Cerebellar cortex (tissue), 1 donor: ENCODE data around the gene VAMP3.

Experiments
- DNase-seq: peaks from one replicate; pipeline ENCODE4 v3.0.0-alpha.2; 2015; ENCODE audit warnings: low spot score

VAMP3 gene

GRCh38 chr1:7770997-7771822 is at the start of gene VAMP3:
TSS of gene VAMP3 (plus strand) at chr1:7771296. CDS start at chr1:7771384, 88 bp downstream.
- DNase-seq, result peak; percentile 78

GRCh38 chr1:7721940-7722669 is 49.0 kb upstream of the VAMP3 start:
- DNase-seq, result no peak

GRCh38 chr1:7722670-7723012 is 48.5 kb upstream of the VAMP3 start:
- no peak for DNase-seq

- no peak for DNase-seq
Observed at GRCh38 chr1:7726623-7727022, 44.5 kb upstream of the VAMP3 start.

GRCh38 chr1:7727809-7728471 is 43.2 kb upstream of the VAMP3 start:
- DNase-seq, result peak; percentile 66

DNA sequence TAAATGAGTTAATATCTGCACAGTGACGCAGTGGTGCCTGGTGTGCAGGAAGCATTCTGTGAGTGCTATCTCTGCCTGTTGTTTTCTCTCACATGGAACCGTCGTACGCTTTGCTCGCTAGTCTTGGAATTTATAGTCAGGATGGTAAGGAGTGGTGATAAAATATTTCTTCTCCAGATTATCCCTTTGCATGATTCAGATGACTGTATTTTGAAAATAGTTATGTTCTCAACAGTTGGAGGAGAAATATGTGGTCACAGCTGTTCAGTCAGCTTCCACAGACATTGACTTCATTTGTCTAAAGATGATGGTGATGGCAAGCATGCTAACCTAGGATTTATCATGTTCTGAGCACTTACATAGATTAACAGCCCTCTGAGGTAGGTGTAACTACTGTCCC is 41.3 kb upstream of the VAMP3 start:
- DNase-seq, result no peak

GRCh38 chr1:7732331-7732730 is 38.8 kb upstream of the VAMP3 start:
- DNase-seq, result no peak

GRCh38 chr1:7733276-7733675 is 37.8 kb upstream of the VAMP3 start:
- no peak for DNase-seq

DNA sequence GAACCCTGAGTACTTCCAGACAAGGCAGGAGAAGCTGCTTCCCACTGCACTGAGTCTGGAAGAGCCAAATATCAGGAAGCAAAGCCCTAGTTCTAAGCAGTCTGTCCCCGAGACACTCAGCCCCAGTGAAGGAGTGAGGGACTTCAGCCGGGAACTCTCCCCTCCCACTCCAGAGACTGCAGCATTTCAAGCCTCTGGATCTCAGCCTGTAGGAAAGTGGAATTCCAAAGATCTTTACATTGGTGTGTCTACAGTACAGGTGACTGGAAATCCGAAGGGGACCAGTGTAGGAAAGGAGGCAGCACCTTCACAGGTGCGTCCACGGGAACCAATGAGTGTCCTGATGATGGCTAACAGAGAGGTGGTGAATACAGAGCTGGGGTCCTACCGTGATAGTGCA is 33.1 kb upstream of the VAMP3 start:
- no peak for DNase-seq

DNA sequence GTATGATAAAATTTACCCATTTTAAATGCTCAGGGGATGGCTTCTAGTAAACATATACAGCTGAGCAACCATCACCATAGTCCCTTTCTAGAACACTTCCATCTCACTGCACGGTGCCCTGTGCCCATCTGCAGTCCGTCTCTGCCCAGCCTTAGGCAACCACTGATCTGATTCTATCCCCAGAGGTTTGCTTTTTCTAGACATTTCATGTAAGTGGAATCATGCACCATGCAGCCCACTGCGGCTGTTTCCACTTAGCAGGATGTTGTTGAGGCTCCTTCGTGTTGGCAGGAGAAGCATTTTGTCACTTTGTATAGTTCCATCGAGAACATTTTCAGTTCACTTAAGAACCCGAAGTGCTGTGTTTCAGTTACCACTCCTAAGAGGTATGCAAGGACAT is 27.8 kb upstream of the VAMP3 start:
- DNase-seq, result no peak

- no peak for DNase-seq
Observed at GRCh38 chr1:7744882-7745281, 26.2 kb upstream of the VAMP3 start.

DNA sequence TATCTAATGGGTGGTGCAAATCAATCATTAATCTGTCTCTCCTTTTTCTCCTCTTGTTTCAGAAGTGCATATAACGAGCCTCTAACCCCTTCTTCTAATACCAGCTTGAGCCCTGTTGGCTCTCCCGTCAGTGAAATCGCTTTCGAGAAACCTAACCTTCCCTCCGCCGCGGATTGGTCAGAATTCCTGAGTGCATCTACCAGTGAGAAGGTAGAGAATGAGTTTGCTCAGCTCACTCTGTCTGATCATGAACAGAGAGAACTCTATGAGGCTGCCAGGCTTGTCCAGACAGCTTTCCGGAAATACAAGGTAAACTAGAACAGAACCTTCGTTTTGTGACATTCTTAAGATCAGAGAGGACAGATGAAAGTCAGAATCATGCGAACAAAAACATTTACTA is 25.3 kb upstream of the VAMP3 start:
- no peak for DNase-seq

DNA sequence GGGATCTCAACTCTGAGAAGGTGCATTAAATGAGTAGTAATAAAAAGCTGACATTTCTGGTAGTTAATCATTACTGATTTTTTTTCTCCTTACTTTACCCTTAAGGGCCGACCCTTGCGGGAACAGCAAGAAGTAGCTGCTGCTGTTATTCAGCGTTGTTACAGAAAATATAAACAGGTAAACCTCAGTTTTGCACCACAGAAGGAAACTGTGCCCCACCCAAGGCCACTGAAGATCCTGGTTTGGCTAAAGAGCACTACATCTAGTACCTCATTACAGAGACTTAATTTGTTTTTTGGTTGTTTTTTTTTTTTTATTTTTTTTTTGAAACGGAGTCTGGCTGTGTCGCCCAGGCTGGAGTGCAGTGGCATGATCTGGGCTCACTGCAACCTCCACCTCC is 23.5 kb upstream of the VAMP3 start:
- no peak for DNase-seq

GRCh38 chr1:7749126-7749525 is 22.0 kb upstream of the VAMP3 start:
- DNase-seq, result no peak

DNA sequence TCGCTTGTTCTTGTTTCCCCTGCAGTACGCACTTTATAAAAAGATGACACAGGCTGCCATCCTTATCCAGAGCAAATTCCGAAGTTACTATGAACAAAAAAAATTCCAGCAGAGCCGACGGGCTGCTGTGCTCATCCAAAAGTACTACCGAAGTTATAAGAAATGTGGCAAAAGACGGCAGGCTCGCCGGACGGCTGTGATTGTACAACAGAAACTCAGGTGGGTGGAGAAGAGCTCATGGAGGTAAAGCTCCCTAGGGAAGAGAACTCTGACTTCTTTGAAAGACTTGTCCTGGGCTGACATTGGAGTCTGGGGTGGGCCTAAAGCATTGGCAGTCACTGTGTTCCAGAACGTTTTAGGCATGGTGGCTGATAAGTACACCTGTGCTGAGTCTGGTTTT is 19.9 kb upstream of the VAMP3 start:
- DNase-seq, result no peak

- DNase-seq, result peak; percentile 85
Observed at GRCh38 chr1:7752512-7753417, 18.3 kb upstream of the VAMP3 start.

- no peak for DNase-seq
Observed at GRCh38 chr1:7753641-7754040, 17.5 kb upstream of the VAMP3 start.

- no peak for DNase-seq
Observed at GRCh38 chr1:7754234-7754633, 16.9 kb upstream of the VAMP3 start.

GRCh38 chr1:7755448-7755847 is 15.6 kb upstream of the VAMP3 start:
- DNase-seq, result peak; percentile 25

DNA sequence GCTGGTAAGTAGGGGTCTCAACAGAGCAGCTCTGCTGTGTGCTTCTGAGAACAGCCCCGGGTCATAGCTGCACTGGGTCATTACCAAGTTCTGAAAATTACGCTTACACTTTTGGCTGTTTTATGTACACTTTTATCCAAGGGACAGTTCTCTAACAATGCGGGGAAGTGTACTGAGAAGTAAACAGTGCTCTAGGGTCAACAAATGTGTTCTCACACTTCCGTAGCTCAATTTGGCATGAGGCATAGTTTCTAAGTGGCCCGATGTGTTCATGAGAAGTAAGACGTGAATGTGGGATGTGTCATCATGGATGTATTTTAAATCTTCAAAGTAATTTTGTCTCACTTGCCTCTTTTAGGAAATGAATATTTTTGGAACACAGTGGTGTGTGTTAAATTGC is 10.9 kb upstream of the VAMP3 start:
- no peak for DNase-seq

DNA sequence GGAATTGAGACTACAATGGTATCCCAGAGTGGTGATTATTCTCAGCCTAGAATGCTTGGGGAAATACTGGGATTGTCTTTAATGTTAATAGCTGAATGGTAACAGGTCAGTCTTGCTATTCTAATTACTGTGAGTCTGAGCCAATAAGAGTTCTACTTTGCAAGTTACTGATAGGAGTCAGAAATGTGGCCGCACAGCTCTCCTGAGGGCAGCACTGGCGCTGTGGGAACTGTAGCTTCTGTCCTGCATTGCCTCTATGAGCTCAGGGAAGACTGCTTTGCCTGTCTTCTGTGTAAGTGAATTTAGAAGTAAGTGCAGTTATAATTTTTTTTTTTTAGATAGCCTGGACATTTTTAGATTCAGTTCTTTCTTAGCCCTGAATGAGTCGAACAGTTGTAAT is 10.0 kb upstream of the VAMP3 start:
- no peak for DNase-seq

- DNase-seq, result no peak
Observed at GRCh38 chr1:7767176-7767575, 3.9 kb upstream of the VAMP3 start.
